ENCODE results near the gene TBC1D14. TPM values are rescaled to one million over a fixed set of nuclear protein-coding genes. Genes with fewer than 3 reads are reported as not detected.
A peak's percentile ranks its signal among the peaks of the same experiment; 100 is the strongest.

Gene TBC1D14
- total and polyA plus RNA-seq, 2 of the 8 experiments (the other 6 are each of a cell fraction or from before 2014, with no cell fraction given), result 45.6 to 48.2 TPM

DNA sequence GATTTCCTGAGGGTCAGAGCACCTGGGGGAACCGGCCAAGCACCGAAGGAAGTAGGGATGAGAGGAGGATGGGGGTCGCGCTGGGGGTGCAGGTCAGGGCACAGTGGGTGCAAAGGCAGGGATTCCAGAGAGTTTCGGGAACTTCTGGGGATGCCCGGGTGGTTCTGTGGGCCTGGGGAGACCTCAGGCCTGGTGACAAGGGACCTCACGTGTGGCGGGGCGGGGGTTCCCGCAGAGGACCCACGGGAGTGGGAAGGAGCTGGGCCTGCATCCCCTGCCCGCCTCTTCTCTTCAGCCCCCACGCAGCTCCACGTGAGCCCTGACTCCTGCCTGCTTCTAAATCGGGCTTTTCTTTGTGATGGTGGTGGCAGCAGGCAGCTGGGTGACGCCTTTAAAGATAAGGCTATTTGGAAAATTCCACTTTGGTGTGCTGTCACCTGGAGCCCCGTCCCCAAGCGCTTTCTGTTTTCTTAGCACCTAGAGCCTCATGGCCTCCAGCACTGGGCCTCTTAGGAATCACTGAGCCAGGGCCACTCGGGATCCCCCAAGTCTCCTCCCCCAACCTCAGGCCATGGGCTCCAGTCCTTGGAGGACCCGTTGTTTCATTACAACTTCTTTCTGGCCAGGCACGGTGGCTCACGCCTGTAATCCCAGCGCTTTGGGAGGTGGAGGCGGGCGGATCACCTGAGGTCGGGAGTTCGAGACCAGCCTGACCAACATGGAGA is 7.1 kb upstream of the TBC1D14 start:
- Histone ChIP-seq H3K9ac (replicated peaks in 1 of 4; ENCODE audit: extremely low read depth in 1 of 4, low read depth in 3 of 4, low read length in 3 of 4) (no peak overlapping the region), H2AFZ (ENCODE audit: low read length) (no peak overlapping the region), H3K18ac (ENCODE audit: extremely low read depth, low read length) (no peak overlapping the region), H4K5ac (ENCODE audit: insufficient read length, low read depth, low read length) (no peak overlapping the region), H3K36me3 (ENCODE audit: control insufficient read depth in 2 of 4, insufficient read depth in 4 of 4, low read length in 3 of 4) (no peaks in the 10 kb centered on the region), H2BK12ac (ENCODE audit: low read depth, low read length) (no peak overlapping the region), H3K27me3 (replicated peaks in 1 of 4; ENCODE audit: control insufficient read depth in 3 of 4, extremely low read depth in 1 of 4, insufficient read depth in 3 of 4, low read length in 3 of 4) (peaks cover 0 to 3% (median 0%) of the 10 kb centered on the region in 4 experiments; a peak in 1 of 7 replicates), H2AK5ac (ENCODE audit: low read depth, low read length) (no peak overlapping the region), H2BK20ac (ENCODE audit: low read length) (no peak overlapping the region), H3K27ac (ENCODE audit: low read depth, low read length) (no peak overlapping the region), H2BK15ac (ENCODE audit: low read length) (no peak overlapping the region), H2BK120ac (replicated peaks; ENCODE audit: low read depth, low read length) (no peak overlapping the region), H3K4me3 (ENCODE audit: extremely low read depth in 1 of 4, insufficient read depth in 2 of 4, low read depth in 3 of 4, low read length in 4 of 4) (no peak overlapping the region), H4K20me1 (replicated peaks in 1 of 2; ENCODE audit: control insufficient read depth in 1 of 2, insufficient read depth in 2 of 2, low read length in 2 of 2) (no peaks in the 10 kb centered on the region), H3K79me1 (ENCODE audit: low read depth, low read length) (no peaks in the 10 kb centered on the region), H3K9me3 (ENCODE audit: insufficient read depth in 2 of 2, low read depth in 1 of 2, low read length in 1 of 2) (no peaks in the 10 kb centered on the region), H3K56ac (replicated peaks; ENCODE audit: insufficient read length, low read depth, low read length) (no peak overlapping the region), H3K4ac (replicated peaks; ENCODE audit: insufficient read length, low read depth, low read length) (no peak overlapping the region), H2BK5ac (ENCODE audit: low read depth, low read length) (no peak overlapping the region), H4K8ac (ENCODE audit: extremely low read depth, insufficient read depth, low read length) (peak overlapping the region; percentile 57; the same call in 1 of the 2 replicates), H3K14ac (ENCODE audit: insufficient read length) (no peak overlapping the region), H3K23me2 (ENCODE audit: low read depth, low read length) (no peaks in the 10 kb centered on the region), H3K4me1 (replicated peaks in 1 of 4; ENCODE audit: control insufficient read depth in 3 of 4, insufficient read depth in 4 of 4, low read length in 3 of 4) (peaks cover 0 to 2% (median under 1%) of the 10 kb centered on the region in 4 experiments; a peak in 3 of 7 replicates), H3K4me2 (ENCODE audit: insufficient read depth in 1 of 2, low read depth in 2 of 2, low read length in 2 of 2) (no peak overlapping the region), H4K91ac (replicated peaks; ENCODE audit: insufficient read length, low read length) (no peak overlapping the region), H3K23ac (ENCODE audit: insufficient read length) (no peak overlapping the region), H3K79me2 (ENCODE audit: control insufficient read depth in 1 of 2, insufficient read depth in 2 of 2, low read length in 2 of 2) (no peaks in the 10 kb centered on the region)
- FAIRE-seq (no peak), DNase-seq (ENCODE audit: low read depth in 1 of 2, low spot score in 2 of 2) (no peak)
- ChIA-PET POLR2A (ENCODE audit: partially characterized antibody) (no interaction called here), CTCF (ENCODE audit: partially characterized antibody) (interaction anchor here (0.6 to 1.3 kb wide), 3 partner anchors 9 to 30 kb away, joined by 3 read pairs; no protein-coding TSS in a partner anchor)
- no peak for TF ChIP-seq EGR1 (IDR thresholded peaks at IDR 0.05; ENCODE audit: borderline replicate concordance, low read depth, low read length)
- TF ChIP-seq, protein P1, sequence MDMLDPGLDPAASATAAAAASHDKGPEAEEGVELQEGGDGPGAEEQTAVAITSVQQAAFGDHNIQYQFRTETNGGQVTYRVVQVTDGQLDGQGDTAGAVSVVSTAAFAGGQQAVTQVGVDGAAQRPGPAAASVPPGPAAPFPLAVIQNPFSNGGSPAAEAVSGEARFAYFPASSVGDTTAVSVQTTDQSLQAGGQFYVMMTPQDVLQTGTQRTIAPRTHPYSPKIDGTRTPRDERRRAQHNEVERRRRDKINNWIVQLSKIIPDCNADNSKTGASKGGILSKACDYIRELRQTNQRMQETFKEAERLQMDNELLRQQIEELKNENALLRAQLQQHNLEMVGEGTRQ (IDR thresholded peaks at IDR 0.05; ENCODE audit: low read length), result no peak
- TF ChIP-seq SRF (IDR thresholded peaks at IDR 0.05; ENCODE audit: low read depth, low read length), result no peak
- no peak for TF ChIP-seq SUZ12 (IDR thresholded peaks at IDR 0.05; ENCODE audit: low read length)
- no peak for TF ChIP-seq CTCF (IDR thresholded peaks at IDR 0.05; ENCODE audit: control extremely low read depth in 1 of 3, insufficient read depth in 1 of 3, low read depth in 1 of 3, low read length in 3 of 3)
- TF ChIP-seq CBX5 (IDR thresholded peaks at IDR 0.05; ENCODE audit: low read depth, low read length), result no peak
- TF ChIP-seq ZNF274 (IDR thresholded peaks at IDR 0.05; ENCODE audit: borderline replicate concordance, extremely low read depth, low read length), result no peak
- TF ChIP-seq CTBP2 (IDR thresholded peaks at IDR 0.05; ENCODE audit: borderline replicate concordance, insufficient read depth, insufficient read length, low read length), result no peak
- WGBS, 2 experiments (ENCODE audit: extremely low coverage in 1 of 2, insufficient coverage in 1 of 2, insufficient read length in 1 of 2, insufficient replicate concordance in 2 of 2, low coverage in 1 of 2, low lambda C conversion rate in 2 of 2, missing lambda C conversion rate in 1 of 2), result 84% methylated on average over 22 of the region's 27 CpGs; no CpG with 5 or more reads in 1 of the 2 experiments
